B cell (primary cell): ENCODE data around the gene PYDC1. TPM values are rescaled to one million over a fixed set of nuclear protein-coding genes. Genes with fewer than 3 reads are reported as not detected.

Source experiments
- ATAC-seq: fragments of 200-7000 bp; cut with Tn5 transposase; one replicate; pipeline ENCODE4 v1.10.0; 2021; ENCODE audit warnings: low read depth, mild to moderate bottlenecking, moderate number of reproducible peaks, moderate library complexity
- CTCF ChIA-PET: fragments of 350-600 bp; sonication (Branson Sonifier 250); formaldehyde crosslinking; loops from one replicate; lab custom pipeline; 2021; ENCODE audit warnings: antibody characterized with exemption, inconsistent platforms; lab: Charles Lee
- POLR2A ChIA-PET: fragments of 350-600 bp; sonication (Branson Sonifier 250); formaldehyde crosslinking; loops from one replicate; lab custom pipeline; 2021; ENCODE audit warnings: antibody characterized with exemption; lab: Charles Lee
- DNase-seq: peaks from one replicate; pipeline ENCODE4 v3.0.0; 2013
- H2AFZ ChIP-seq: 2 replicates; pipeline ENCODE4 v1.6.1; 2012; ENCODE audit warnings: mild to moderate bottlenecking, low read depth, low read length; ENCODE audit not compliant: insufficient read depth, poor library complexity, severe bottlenecking
- H3K27ac ChIP-seq, 2 donors: 1 replicate in 1 of 2; 2 replicates in 1 of 2; pipeline ENCODE4 v1.5.1; 2012 to 2013; ENCODE audit warnings: low read length in 2 of 2, mild to moderate bottlenecking in 2 of 2, moderate library complexity in 1 of 2
- H3K27me3 ChIP-seq, 4 experiments: fragments of 200-600 bp in 1 of 4; sonication (generic) in 1 of 4; replicated peaks in 1 of 4; 1 replicate in 2 of 4; 2 replicates in 2 of 4; pipeline versions ENCODE4 v1.6.1 to v1.7.0; 2013 to 2016; ENCODE audit warnings: low read length in 3 of 4, mild to moderate bottlenecking in 2 of 4, mixed read lengths in 1 of 4, moderate library complexity in 1 of 4; ENCODE audit not compliant: insufficient read depth in 4 of 4, control insufficient read depth in 3 of 4; ENCODE audit errors: control extremely low read depth in 1 of 4
- H3K36me3 ChIP-seq, 2 experiments: replicated peaks in 1 of 2; 1 replicate in 1 of 2; 2 replicates in 1 of 2; pipeline versions ENCODE4 v1.6.1 to v1.7.1; 2013; ENCODE audit warnings: low read length in 1 of 2; ENCODE audit not compliant: insufficient read depth in 2 of 2, control insufficient read depth in 1 of 2; ENCODE audit errors: control extremely low read depth in 1 of 2, extremely low read depth in 1 of 2
- H3K4me1 ChIP-seq, 2 donors: fragments of 200-600 bp in 1 of 2; sonication (generic) in 1 of 2; 1 replicate in 1 of 2; 2 replicates in 1 of 2; pipeline versions ENCODE4 v1.5.1 to v1.6.1; 2013 to 2017; ENCODE audit warnings: low read length in 2 of 2; ENCODE audit not compliant: control insufficient read depth in 2 of 2, insufficient read depth in 2 of 2
- H3K4me2 ChIP-seq: replicated peaks from 2 replicates; pipeline ENCODE3; 2012; ENCODE audit warnings: mild to moderate bottlenecking, low read depth, low read length; ENCODE audit not compliant: poor library complexity, severe bottlenecking
- H3K4me3 ChIP-seq, 5 experiments: fragments of 200-600 bp in 1 of 5; sonication (generic) in 1 of 5; 1 replicate in 3 of 5; 2 replicates in 2 of 5; pipeline versions ENCODE4 v1.5.1 to v1.7.0; 2011 to 2016; ENCODE audit warnings: low read length in 4 of 5, mild to moderate bottlenecking in 4 of 5, low read depth in 2 of 5, control low read depth in 1 of 5, moderate library complexity in 1 of 5; ENCODE audit not compliant: insufficient read depth in 1 of 5; ENCODE audit errors: control extremely low read depth in 1 of 5, extremely low read depth in 1 of 5
- H3K79me2 ChIP-seq: fragments of 200-600 bp; sonication (generic); one replicate; pipeline ENCODE4 v1.6.0; 2016; ENCODE audit warnings: low read length; ENCODE audit not compliant: control insufficient read depth, insufficient read depth
- H3K9ac ChIP-seq: fragments of 200-600 bp; sonication (generic); 2 replicates; pipeline ENCODE4 v1.6.1; 2017; ENCODE audit warnings: mild to moderate bottlenecking, low read length, moderate library complexity
- H3K9me3 ChIP-seq, 3 donors: one replicate each; pipeline versions ENCODE4 v1.6.1 to v1.7.1; 2013; ENCODE audit warnings: low read length in 2 of 3; ENCODE audit not compliant: control insufficient read depth in 2 of 3, insufficient read depth in 1 of 3; ENCODE audit errors: control extremely low read depth in 1 of 3
- H4K20me1 ChIP-seq: 2 replicates; pipeline ENCODE4 v1.6.0; 2012; ENCODE audit warnings: mild to moderate bottlenecking, low read length; ENCODE audit not compliant: insufficient read depth, control insufficient read depth, poor library complexity, severe bottlenecking
- H3K27ac Mint-ChIP-seq: one replicate; pipeline ENCODE4 v1.8.0; 2021; ENCODE audit warnings: mixed read lengths
- H3K27me3 Mint-ChIP-seq: one replicate; pipeline ENCODE4 v1.8.0; 2021; ENCODE audit warnings: mixed read lengths
- H3K4me1 Mint-ChIP-seq: one replicate; pipeline ENCODE4 v1.8.0; 2021; ENCODE audit warnings: mixed read lengths
- H3K4me3 Mint-ChIP-seq: one replicate; pipeline ENCODE4 v1.8.0; 2021; ENCODE audit warnings: mixed read lengths
- H3K9me3 Mint-ChIP-seq: one replicate; pipeline ENCODE4 v1.8.0; 2022; ENCODE audit warnings: mixed read lengths; ENCODE audit not compliant: insufficient read depth
- EZH2 ChIP-seq: IDR thresholded peaks from 2 replicates; pipeline ENCODE4 v1.6.1; 2012; ENCODE audit warnings: borderline replicate concordance, low read depth, mild to moderate bottlenecking, moderate library complexity, low read length; ENCODE audit not compliant: insufficient read depth, poor library complexity, severe bottlenecking
- WGBS: methylation state at CpG from one replicate; pipeline ENCODE4 v1.1.5; 2013; ENCODE audit warnings: missing lambda C conversion rate; ENCODE audit not compliant: insufficient coverage; 5-methylcytosine and 5-hydroxymethylcytosine counted together
- intact Hi-C: fragments of 100-400 bp; cut with micrococcal nuclease; formaldehyde crosslinking; loops from one replicate; pipeline ENCODE4 v1.10.0; 2022
- polyA plus RNA-seq: library from polyadenylated mRNA; depleted of rRNA; stranded (reverse); fragments of >200 nt; gene quantifications from 2 replicates; pipeline ENCODE4 v1.2.3, GENCODE V29; 2012
- total RNA-seq, 2 donors: library from RNA; stranded (reverse); fragments of 120-200 nt in 1 of 2; gene quantifications; 1 replicate in 1 of 2; 2 replicates in 1 of 2; pipeline versions ENCODE4 v1.2.3 to v1.2.4, GENCODE V29; 2013 to 2022
- TF ChIP-seq, protein P1 (sequence below): fragments of 200-600 bp; IDR thresholded peaks from one replicate; pipeline ENCODE4 v1.8.0; 2022; ENCODE audit warnings: antibody characterized with exemption, mild to moderate bottlenecking

PYDC1 gene
- total and polyA plus RNA-seq, 2 donors (not counting 1 experiment from before 2014, with no cell fraction given): not detected

DNA sequence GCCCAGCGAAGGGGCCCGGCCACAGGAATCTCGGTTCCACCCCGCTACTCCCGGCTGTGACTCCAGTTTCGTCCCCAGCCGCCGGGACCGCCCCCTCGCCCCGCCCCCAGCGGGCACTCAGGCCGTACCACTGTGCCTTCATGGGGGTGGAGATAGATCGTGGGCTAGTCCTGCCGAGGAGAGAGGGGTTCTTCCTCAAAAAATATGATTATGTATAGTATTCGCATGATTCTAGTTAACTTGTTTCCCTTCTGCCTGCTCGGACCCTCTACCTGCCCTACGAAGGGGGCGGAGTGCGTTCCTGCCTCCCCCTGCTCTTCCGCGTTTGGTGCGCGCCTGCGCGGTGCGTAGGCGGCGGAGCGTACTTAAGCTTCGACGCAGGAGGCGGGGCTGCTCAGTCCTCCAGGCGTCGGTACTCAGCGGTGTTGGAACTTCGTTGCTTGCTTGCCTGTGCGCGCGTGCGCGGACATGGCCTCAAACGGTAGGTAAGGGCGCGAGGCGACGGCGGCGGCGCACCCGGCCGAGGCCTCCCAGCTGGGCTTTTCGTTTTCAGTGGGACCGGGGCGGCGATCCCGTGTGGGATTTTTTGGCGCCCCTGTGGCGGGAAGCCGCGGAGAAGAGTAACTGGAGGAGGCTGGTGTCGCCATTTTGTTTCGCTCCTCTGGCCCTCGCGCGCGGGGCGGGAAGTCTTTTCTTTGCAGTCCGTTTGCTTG is 37.0 kb downstream of the PYDC1 start, which contains the start of gene FUS:
Gene FUS, plus strand, starts transcription at position 393 of the 713 bp plus-strand sequence. Its CDS starts 76 bp downstream, at position 469.
- peak within 1 kb of the TSS; percentile 90 to 93 for H3K27ac ChIP-seq
- peak within 1 kb of the TSS; percentile 58 to 98 (median 91) for H3K4me3 ChIP-seq
- H3K4me1 ChIP-seq: peaks cover 41 to 56% of the 10 kb centered on the region in 2 donors
- H3K9me3 ChIP-seq: no peaks in the 10 kb centered on the region
- Mint-ChIP-seq H3K9me3 (no peaks in the 10 kb centered on the region), H3K4me1 (peaks cover 58% of the 10 kb centered on the region), H3K27ac (peak within 1 kb of the TSS; percentile 100), H3K27me3 (no peaks in the 10 kb centered on the region), H3K4me3 (peak within 1 kb of the TSS; percentile 99)
- H3K9ac ChIP-seq: peak within 1 kb of the TSS; percentile 96
- intact Hi-C loops: loop anchor here (1.0 to 10.0 kb wide), 5 partner anchors 21 to 695 kb away; partner anchors contain the start of genes BCKDK, STX4 and ZNF267
- POLR2A ChIA-PET: interaction anchor here (0.6 to 3.3 kb wide), 25 partner anchors 14 to 694 kb away, joined by 3 to 44 read pairs (median 5); partner anchors contain the start of genes ARMC5, ITGAM, KAT8 and PYCARD
- H3K79me2 ChIP-seq: peaks cover 63% of the 10 kb centered on the region
- peak; percentile 71 for ATAC-seq
- TF ChIP-seq, protein P1, sequence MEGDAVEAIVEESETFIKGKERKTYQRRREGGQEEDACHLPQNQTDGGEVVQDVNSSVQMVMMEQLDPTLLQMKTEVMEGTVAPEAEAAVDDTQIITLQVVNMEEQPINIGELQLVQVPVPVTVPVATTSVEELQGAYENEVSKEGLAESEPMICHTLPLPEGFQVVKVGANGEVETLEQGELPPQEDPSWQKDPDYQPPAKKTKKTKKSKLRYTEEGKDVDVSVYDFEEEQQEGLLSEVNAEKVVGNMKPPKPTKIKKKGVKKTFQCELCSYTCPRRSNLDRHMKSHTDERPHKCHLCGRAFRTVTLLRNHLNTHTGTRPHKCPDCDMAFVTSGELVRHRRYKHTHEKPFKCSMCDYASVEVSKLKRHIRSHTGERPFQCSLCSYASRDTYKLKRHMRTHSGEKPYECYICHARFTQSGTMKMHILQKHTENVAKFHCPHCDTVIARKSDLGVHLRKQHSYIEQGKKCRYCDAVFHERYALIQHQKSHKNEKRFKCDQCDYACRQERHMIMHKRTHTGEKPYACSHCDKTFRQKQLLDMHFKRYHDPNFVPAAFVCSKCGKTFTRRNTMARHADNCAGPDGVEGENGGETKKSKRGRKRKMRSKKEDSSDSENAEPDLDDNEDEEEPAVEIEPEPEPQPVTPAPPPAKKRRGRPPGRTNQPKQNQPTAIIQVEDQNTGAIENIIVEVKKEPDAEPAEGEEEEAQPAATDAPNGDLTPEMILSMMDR: no peak
- no peak for TF ChIP-seq EZH2
- CTCF ChIA-PET: interaction anchor here (0.6 to 2.3 kb wide), 8 partner anchors 19 to 328 kb away, joined by 3 to 17 read pairs (median 4); partner anchors contain the start of genes KAT8, PYCARD and RUSF1
- H2AFZ ChIP-seq: peak within 1 kb of the TSS; percentile 96
- H4K20me1 ChIP-seq: peaks cover 44% of the 10 kb centered on the region
- no peaks in the 10 kb centered on the region for H3K27me3 ChIP-seq
- under 1% methylated on average over 64 of the region's 69 CpGs for WGBS
- H3K36me3 ChIP-seq: peaks cover 7 to 27% of the 10 kb centered on the region in 2 experiments
- H3K4me2 ChIP-seq: peak within 1 kb of the TSS; percentile 87
- peak; percentile 98 for DNase-seq
